ENCODE data around the gene HAUS7.

The HAUS7 gene

DNA sequence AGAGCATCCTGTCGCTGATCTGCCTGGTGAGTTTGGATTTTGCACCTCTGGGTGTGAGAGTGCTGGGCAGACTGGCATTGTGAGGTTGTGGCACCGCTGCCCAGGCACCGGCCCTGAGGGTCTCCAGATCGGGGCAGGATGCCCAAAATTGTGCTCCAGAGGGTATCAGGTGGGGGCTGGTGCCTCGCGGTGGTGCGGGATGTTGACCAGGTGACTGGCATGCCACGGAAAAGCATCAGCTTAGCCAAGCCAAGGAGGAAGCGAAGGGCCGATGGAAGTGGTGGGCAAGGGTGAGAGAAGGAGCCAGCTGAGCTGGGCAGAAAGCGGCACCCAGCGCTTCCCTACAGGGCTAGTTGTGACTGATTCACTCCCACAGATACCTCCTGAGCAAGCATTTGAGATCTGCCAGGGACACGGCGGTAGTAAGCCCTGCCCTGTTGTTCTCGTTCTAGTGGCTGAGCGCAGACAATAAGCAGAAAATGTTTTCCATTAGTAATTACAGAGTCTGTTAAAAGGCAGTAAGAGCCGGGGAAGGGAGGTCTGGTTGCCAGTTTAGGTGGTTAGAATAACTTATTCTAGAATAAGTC lies 58.3 kb downstream of the HAUS7 start:
- no peak for DNase-seq
- no peak overlapping the region for H3K4me3 ChIP-seq (ENCODE audit: low read depth, low read length)

DNA sequence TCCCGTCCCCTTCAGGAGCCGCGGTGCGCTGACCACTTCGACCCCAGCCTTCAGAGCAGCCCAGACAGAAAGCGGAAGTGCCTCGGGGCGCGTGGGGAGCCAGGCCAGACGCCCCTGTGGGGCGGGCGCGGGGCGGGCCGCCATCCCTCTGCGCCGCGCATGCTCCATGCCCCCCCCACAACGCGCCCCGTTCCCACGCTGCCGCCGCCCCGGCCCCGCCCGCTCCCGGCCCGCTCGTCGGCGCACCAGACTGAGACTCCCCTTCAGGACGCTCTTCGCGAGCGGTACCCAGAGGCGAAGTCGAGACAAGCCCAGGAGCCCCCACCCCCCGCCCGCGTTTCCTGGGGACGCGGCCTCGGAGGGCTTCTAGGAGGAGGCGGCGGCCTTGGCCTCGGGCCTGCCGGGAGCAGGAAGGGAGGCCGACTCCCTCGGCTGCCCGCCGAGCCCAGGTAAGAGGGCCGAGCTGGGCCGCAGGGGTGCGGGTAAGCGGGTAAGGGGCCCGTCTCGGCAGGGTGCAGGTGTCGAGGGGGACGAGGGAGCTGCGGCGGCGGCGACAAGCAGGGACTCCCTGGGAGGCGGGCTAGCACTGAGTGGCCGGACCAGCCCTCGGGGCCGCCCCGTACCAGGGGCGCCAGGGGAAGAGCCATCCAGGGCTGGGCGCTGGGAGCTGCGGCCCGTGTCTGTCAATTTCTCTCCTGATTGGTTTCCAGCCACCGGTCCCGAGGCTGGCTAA lies 59.0 kb downstream of the HAUS7 start, which contains the start of gene ZFP92:
Gene ZFP92, plus strand, starts transcription at position 218 of the 733 bp plus-strand sequence. CDS start 6,851 bp downstream, outside the sequence.
- peaks cover 53% of the 10 kb centered on the region for H3K27me3 ChIP-seq (ENCODE audit: insufficient read depth, low read depth, severe bottlenecking)
- peak within 1 kb of the TSS; percentile 28 for H3K4me3 ChIP-seq (ENCODE audit: low read depth, low read length)
- TF ChIP-seq, protein P1, sequence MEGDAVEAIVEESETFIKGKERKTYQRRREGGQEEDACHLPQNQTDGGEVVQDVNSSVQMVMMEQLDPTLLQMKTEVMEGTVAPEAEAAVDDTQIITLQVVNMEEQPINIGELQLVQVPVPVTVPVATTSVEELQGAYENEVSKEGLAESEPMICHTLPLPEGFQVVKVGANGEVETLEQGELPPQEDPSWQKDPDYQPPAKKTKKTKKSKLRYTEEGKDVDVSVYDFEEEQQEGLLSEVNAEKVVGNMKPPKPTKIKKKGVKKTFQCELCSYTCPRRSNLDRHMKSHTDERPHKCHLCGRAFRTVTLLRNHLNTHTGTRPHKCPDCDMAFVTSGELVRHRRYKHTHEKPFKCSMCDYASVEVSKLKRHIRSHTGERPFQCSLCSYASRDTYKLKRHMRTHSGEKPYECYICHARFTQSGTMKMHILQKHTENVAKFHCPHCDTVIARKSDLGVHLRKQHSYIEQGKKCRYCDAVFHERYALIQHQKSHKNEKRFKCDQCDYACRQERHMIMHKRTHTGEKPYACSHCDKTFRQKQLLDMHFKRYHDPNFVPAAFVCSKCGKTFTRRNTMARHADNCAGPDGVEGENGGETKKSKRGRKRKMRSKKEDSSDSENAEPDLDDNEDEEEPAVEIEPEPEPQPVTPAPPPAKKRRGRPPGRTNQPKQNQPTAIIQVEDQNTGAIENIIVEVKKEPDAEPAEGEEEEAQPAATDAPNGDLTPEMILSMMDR (IDR thresholded peaks at IDR 0.05; ENCODE audit: low read depth, low read length): no peak
- no peak for DNase-seq
- no peaks in the 10 kb centered on the region for H3K36me3 ChIP-seq
- no peaks in the 10 kb centered on the region for H3K9me3 ChIP-seq (ENCODE audit: severe bottlenecking)
- no peak within 1 kb of the TSS for H3K27ac ChIP-seq

More for the DNA sequence above, 58.3 kb downstream of the HAUS7 start:
- Histone ChIP-seq H3K27me3 (ENCODE audit: insufficient read depth, low read depth, severe bottlenecking) (peaks cover 51% of the 10 kb centered on the region), H3K27ac (no peak overlapping the region), H3K36me3 (no peaks in the 10 kb centered on the region), H3K9me3 (ENCODE audit: severe bottlenecking) (no peaks in the 10 kb centered on the region)
- TF ChIP-seq, protein P1 (IDR thresholded peaks at IDR 0.05; ENCODE audit: low read depth, low read length): no peak

DNA sequence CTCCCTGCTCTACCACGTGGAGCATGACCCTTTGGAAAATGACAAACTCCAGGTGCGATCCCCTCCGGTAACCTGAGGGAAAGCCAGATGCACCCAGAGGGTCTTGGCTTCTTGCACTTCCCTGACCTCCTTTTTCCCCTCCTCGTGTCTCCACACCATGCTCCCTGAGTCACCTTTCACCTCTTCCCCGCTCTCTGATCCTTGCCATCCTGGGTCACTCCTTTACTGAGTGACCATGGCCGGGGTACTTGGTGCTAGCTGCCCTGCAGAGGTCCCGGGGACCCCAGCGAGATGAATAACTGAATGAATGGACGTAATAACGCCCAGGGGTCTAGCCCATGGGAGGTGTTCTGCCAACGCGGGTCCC lies 59.5 kb downstream of the HAUS7 start:
- no peak for DNase-seq
- Histone ChIP-seq H3K9me3 (ENCODE audit: severe bottlenecking) (no peaks in the 10 kb centered on the region), H3K36me3 (no peaks in the 10 kb centered on the region), H3K27me3 (ENCODE audit: insufficient read depth, low read depth, severe bottlenecking) (peaks cover 53% of the 10 kb centered on the region), H3K27ac (no peak overlapping the region), H3K4me3 (ENCODE audit: low read depth, low read length) (no peak overlapping the region)
- TF ChIP-seq, protein P1 (IDR thresholded peaks at IDR 0.05; ENCODE audit: low read depth, low read length): no peak

DNA sequence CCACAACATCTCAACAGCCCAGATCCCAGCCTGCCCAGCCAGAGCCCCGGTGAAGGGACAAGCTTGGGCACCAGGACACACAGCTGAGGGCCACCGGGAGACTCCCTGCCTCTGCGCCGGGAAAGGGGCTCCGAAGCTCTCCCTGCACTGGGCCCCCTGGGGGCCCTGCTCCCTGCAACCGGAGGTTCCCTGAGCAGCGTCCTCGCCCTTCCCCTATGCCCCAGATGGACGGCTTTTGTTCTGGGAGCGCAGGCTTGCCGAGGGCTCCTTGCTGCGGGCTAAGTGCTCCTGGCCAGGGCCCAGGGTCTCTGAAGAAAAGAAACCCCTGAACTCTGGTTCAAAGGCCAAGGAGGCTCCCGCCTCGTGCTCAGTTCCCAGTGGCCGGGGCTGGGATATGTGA lies 60.0 kb downstream of the HAUS7 start:
- Histone ChIP-seq H3K27ac (no peak overlapping the region), H3K9me3 (ENCODE audit: severe bottlenecking) (no peaks in the 10 kb centered on the region), H3K27me3 (ENCODE audit: insufficient read depth, low read depth, severe bottlenecking) (peaks cover 57% of the 10 kb centered on the region), H3K4me3 (ENCODE audit: low read depth, low read length) (no peak overlapping the region), H3K36me3 (no peaks in the 10 kb centered on the region)
- TF ChIP-seq, protein P1 (IDR thresholded peaks at IDR 0.05; ENCODE audit: low read depth, low read length): no peak
- no peak for DNase-seq

DNA sequence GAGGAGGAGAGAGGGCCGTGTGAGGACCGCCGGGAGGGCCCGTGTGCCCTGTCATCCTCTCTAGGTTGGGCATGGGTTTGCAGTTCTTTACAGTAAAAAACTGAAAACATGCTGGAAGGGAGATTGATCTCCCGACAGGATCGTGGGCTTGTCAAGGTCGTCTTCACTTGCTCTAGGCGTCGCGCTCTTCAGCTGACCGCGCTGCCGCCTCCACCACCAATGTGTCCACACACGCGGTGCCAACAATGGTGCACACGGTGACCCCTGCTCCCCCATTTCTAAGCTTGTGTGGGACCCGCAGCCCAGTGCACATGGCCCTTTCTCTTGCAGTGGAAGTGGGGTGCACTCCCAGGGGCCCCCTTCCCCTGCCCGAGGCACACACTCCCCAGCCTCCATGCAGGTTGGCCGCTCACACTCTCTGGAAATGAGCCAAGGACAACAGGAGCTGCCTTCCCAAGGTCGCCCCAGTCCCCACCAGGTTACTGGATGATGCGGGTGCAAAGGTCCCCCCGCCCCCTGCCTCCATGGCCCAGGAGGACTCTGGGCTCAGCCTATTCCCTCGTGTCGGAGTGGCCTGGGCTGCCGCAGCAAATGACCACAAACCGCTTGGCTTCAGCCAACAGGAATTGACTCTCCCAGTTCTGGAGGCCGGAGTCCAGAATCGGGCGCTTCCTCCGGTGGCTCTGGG lies 60.8 kb downstream of the HAUS7 start:
- Histone ChIP-seq H3K4me3 (ENCODE audit: low read depth, low read length) (no peak overlapping the region), H3K36me3 (no peaks in the 10 kb centered on the region), H3K27ac (no peak overlapping the region), H3K9me3 (ENCODE audit: severe bottlenecking) (no peaks in the 10 kb centered on the region), H3K27me3 (ENCODE audit: insufficient read depth, low read depth, severe bottlenecking) (peaks cover 64% of the 10 kb centered on the region)
- no peak for DNase-seq
- TF ChIP-seq, protein P1 (IDR thresholded peaks at IDR 0.05; ENCODE audit: low read depth, low read length): no peak
